Fibroblast of skin of abdomen (primary cell): ENCODE measurements around the gene HSPA8. TPM values are rescaled to one million over a fixed set of nuclear protein-coding genes. Genes with fewer than 3 reads are reported as not detected.
"Not testable (repeated sequence)": the region's sequence is repeated elsewhere in the genome, so short reads cannot be mapped to it uniquely, and the experiment has no call there.

Source experiments
- DNase-seq: peaks from one replicate; pipeline ENCODE4 v3.0.0-alpha.2; 2013
- polyA plus RNA-seq, 2 experiments: library from polyadenylated mRNA; unstranded; fragments of 120-200 nt; gene quantifications; one replicate each; pipeline ENCODE4 v1.2.1, GENCODE V29; 2013; ENCODE audit not compliant: insufficient read length in 2 of 2

The HSPA8 gene
- 1,005 TPM for polyA plus RNA-seq (2013, experiment 1 of 2; ENCODE audit: insufficient read length)
- polyA plus RNA-seq (2013, experiment 2 of 2; ENCODE audit: insufficient read length), result 953 TPM

DNA sequence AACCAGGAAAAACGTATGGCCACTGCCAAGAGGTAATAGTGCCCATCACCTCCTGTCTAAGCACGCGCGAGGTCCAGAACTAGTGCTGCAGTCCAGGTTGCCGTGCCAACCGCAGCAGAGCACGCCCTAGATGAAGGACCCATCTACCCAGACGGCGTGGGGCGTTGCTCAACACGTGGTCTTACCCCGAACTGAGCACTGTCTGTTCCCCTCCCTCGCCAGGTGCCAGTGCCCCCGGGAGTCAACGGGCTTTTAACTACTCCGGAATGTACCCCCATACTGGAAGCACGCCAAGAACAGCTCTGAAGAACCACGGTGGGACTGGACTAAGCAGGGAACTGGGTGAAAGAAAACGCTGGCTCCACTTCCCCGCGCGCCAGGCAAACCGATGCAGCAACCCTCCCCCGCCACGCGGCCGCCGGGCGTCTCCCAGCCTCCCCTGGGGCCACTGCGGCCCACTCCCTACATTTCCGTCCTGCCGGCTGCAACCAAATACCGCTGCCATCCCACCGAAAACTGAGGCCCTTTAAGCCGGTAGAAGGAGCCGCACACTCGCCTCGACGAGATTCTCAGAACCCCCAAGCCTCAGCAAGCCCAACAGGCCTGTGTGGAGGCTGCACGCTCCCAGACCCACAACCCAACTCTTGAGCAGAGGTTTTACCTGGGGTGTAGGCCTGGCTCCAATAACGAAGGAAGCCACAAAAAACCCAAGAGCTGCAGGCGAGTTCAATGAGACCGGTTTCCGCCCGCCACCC, at the start of gene HSPA8:
Gene HSPA8 (minus strand): TSS at position 734 of the 755 bp plus-strand sequence. CDS start 812 bp downstream, outside the sequence.
- DNase-seq, result peak; percentile 56

DNA sequence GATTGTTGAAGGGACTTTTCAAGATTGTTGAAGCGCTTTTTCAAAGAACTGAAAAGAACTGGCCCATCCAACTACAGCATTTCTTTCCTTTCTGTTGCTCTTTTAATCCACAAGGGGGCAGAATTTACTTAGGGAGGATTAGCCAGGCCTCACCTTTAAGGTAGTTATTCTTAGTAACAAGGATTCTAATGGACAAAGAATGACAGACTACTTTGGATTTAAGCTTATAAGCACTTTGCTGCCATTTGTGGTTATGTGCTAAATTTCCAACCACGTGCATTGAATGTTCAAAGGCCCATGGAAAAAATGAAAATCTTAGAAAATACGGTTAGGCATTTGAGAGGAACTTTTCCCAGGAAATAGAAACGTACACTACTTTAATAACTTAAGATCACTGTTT, 49.5 kb upstream of the HSPA8 start:
- peak; percentile 46 for DNase-seq

DNA sequence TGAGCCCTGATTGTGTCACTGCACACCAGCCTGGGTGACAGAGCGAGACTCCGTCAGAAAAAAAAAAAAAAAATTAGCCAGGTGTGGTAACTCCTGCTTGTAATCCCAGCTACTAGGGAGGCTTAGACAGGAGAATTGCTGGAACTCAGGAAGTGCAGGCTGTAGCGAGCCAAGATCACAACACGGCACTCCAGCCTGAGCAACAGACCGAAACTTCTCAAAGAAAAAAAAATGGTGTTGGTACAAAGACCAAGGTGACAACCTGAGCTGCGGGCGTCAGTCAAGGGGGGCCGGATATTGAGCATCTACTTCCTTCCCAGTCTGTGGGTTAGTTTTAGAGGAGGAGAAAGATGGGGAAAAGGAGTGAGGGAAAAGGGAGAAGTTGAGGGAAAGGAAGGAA, 48.5 kb upstream of the HSPA8 start:
- DNase-seq, result no peak

DNA sequence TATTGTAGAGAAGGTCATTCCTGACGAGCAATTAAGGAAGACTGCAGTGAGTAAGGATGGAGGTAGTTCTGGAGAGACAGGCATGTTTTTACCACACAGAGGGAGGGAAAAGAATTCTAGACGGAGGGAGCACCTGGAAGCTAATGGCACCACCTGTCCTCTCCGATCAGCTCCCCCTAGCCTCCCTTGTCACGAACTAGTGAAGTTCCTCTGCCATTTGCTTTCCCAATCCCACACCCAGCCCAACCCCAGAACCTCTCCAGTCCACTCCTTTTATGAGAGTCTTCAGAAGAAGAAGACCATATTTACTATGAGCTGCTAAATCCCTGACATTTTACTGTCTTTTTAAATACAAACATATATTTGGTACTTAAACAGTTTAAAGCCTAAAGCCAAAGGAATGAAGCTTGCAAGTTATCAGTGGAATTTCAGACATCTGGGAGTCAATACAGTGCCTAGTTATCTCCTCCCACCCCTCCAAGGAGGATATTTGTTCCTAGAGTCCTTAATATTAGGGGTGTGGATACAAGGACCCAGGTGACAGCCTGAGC, 46.1 kb upstream of the HSPA8 start:
- DNase-seq, result no peak

DNA sequence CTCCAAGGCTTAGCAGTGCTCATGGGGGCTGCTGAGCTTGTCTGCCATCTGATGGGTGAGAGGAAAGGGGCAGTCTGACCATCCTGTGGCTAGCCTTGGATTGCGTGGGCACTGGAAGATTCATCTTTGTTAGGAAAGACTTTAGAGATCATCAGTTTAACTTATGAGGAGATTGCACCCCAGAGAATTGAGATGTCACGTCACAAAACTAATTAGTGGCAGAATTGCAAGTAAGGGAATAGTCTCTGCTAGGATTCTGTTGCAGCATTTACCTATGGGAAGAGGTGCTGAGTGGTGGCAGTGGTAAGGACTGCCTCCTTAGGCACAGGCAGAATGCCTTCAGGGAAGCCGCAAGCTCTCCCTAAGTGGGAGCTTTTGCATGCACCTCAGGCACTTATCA, 42.8 kb upstream of the HSPA8 start:
- DNase-seq, result no peak

DNA sequence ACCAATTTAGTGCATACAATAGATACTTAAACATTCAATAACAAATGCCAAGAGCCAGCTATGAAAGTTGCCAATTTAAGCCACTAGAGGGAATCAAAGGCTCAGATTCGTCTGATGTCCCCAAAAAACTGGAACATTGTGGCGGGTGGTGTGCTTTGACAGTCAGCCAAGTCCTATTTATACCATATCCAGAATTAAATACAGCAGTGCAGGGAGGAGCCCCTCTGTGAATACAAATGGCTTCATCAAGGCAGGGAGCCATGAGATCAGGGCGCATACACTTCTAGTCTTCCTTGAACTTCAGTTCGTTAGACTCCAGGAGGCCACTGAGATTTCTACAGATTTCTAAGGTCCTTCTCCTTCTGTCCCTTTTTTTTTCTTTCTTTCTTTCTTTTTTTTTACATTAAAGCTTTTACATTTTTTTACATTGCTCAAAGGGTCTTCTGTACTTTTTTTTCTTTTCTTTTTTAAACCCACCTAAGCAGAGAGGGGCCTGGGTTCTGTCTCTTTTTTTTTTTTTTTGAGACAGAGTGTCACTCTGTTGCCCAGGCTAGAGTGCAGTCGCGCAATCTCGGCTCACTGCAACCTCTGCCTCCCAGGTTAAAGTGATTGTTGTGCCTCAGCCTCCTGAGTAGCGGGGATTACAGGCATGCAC, 41.5 kb upstream of the HSPA8 start:
- DNase-seq, result peak; percentile 77

DNA sequence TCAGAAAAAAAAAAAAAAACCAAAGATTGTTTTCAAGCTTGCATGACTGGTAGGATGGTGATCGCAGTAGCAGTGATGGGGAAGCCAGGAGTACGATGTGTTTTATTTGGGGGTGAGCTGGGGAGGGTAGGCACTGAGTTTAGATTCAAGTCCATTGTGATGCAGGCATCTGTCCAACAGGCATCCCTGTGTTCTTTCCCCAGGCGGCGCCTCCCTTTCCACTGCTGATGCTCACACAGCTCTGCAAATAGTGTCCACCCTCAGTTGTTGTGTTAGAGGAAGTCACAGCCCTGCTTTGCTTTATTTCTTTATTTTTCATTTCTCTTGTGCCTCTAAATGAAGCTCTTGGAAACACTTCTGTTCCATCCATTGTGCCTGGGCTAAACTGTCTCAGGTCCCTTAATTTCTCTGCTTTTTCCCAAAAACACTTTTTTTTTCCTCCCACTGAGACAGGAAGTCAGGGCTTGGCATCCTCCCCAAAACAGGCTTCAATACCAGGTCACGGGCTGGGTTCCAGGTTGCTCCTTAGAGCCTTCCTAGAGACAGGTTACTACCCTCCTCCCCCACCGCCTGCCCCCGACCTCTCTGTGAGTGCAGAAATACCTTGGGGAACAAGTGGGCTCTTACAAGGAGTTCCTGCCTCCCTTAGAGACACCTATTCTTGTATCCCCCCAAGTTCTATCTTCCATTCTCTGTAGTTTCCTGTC, 38.6 kb upstream of the HSPA8 start:
- DNase-seq, result no peak

DNA sequence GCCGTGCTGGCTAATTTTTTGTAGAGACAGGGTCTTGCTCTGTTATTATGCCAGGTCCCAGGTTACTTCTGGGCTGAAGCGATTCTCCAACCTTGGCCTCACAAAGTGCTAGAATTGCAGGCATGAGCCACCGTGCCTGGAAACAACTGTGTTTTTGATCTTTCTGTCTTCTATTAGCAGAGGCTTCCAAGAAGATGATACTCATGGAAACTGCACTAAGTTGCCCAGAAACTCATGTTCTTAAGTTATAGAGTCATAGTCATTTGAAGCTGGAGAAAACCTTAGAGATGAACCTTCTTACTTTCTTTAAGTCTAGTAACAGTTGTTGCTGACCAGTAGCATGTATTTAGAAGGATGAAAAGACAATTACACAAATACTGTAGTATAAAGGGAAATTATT, 37.1 kb upstream of the HSPA8 start:
- DNase-seq, result no peak

DNA sequence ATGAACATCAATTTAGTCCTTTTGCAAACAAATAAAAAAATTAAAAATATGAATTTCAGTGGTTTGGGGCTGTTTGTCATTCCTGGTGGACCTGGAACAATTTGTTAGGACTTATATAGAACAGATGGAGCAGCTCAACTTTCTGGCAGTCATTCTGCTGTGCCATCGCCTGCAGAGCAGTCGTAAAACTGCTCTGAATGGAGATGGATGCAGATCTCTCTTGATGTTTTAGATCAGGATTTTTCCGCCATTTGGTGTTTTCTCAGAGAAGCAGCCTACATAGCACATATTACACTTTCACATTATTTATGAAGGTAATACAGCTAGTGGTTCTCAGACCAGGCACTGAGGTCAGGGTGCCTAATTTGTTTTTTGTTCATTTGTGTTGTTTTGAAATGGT, 31.8 kb upstream of the HSPA8 start:
- no peak for DNase-seq

DNA sequence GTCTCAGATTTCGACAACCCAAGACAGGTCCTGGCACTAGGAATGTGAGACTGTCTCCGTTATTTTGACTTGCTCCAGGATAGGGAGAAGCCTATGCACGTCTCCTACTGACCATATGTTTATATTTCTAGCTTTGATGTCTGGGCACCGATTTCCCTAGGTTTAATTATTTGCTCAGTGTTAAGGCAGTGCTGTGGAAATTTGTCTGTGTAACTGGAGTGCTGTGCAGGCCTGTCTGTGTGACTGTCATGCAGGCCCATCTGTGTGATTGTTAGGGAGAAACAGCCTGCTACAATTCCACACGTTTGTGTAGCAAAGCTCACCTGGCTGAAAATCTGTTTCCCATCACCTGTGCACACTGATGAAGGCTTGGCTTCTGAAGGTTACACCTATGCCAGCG, 29.6 kb upstream of the HSPA8 start:
- DNase-seq, result no peak

DNA sequence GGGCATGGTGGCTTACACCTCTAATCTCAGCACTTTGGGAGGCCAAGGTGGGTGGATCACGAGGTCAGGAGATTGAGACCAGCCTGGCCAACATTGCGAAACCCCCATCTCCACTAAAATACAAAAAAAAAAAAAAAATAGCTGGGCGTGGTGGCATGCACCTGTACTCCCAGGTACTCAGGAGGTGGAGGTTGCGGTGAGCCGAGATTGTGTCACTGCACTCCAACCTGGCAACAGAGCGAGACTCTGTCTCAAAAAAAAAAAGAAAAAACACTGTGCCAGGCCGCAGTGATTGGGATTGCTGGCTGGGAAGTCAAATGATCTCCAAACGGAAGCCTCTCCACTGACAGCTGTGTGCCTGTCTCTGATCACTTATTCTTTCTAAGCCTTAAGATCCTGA, 28.2 kb upstream of the HSPA8 start:
- not testable (repeated sequence) for DNase-seq

DNA sequence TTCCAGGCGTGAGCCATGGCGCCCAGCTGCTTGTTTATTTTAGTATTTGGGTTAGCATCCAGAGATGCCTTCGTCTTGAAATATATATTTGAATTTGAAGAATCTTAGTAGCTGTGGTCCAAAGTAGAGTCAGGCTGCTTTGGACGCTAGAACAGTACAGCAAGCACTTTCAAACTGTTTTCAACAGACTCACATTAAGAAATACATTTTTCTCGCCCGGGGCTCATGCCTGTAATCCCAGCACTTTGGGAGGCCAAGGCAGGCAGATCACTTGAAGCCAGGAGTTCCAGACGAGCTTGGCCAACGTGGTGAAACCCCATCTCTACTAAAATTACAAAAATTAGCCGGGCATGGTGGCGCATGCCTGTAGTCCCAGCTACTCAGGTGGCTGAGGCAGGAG, 27.0 kb upstream of the HSPA8 start:
- DNase-seq, result not testable (repeated sequence)

DNA sequence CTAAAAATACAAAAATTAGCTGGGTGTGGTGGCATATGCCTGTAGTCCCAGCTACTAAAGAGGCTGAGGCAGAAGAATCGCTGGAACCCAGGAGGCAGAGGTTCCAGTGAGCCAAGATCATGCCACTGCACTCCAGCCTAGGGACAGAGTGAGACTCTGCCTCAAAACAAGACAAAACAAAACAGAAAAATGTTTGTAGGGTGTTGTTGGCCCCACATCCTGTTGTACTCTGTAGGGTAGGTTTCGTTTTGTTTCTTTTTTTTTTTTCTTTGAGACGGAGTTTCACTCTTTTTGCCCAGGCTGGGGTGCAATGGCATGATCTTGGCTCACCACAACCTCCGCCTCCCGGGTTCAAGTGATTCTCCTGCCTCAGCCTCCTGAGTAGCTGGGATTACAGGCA, 25.7 kb upstream of the HSPA8 start:
- not testable (repeated sequence) for DNase-seq

DNA sequence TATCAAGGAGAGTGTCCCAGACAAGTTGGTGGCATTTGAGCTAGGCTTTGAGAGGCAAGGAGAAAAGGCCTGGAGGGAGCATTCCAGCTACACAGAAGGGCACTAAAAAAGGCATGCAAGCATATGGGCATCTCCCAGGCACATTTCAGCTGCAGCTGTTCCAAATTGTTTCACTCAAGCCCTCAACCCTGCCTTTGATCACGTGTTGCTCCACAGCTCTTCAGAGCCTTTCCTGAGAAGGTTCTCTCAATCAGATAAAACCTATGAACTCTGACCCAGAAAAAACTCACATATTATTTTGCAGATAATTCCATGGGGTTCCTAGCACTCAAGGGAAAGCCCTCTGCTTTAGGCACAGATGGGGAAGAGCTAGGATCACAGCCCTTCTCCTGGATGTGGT, 24.4 kb upstream of the HSPA8 start:
- no peak for DNase-seq

DNA sequence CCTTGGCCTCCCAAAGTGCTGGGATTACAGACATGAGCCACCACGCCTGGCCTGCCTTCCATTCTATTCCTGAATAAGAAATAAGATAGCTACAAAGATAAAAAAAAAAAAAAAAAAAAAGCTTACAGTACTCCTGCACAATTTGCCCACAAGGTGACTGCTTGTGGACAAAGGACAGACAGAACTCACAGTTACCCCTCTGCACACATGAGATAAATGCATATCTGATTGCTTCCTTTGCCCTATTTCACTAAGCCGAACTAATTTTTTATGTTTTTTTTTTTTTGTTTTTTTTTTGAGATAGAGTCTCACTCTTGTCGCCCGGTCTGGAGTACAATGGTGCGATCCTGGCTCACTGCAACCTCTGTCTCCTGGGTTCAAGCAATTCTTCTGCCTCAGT, 23.6 kb upstream of the HSPA8 start:
- no peak for DNase-seq

DNA sequence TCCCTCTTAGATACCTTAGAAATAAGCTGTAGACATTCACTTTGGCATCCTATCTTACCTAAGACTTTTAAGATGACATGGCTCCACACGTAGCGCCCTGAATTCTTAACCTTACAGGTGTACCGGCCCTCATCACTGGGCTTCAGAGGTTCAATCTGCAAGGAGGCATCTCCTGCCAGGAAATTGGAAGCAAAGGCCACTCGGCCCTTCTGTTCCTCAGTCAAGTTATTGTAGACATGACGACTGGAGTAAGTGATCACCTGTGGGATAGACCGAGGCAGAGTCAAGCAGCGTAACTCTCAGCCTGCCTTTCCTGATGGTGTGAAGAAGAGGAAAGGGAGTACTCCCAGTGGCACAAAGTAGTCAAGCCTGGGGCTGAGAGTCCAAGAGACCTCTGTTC, 22.5 kb upstream of the HSPA8 start:
- DNase-seq, result no peak

DNA sequence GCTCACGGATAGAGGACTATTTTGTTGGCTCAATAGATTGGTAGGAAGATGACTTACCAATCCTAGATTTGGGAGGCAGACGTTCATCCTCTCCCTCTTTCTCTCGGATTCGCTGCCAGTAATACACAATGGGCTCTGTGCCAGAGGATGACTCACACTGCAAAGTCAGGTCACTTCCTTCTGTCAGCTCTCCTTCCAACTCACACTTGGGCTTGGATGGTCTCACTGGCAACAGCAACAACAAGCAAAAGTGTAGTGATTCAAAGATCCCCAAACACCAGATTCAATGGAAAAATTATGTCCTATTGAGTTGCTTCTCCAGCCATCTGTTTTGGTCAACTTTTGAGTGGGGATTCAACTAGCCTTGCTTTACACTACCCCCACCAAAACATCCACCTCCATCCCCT, 21.7 kb upstream of the HSPA8 start:
- DNase-seq, result peak; percentile 94

DNA sequence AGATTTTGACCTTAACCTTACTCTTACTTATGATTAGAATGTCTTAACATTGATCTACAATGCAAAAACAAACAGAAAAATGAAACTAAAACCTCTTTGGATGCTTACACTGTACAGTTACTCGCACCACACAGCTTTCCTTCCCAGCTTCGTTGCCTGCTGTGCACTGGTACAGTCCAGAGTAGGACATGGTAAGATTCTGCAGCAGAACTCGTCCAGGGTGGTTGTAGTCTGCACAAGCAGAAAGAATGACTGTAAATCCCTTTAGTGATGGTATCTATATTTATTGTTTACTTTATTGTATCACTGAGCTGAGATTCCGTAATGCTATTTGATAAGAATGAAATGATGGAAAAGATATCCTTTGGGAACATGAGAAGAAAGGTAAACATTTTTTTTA, 21.0 kb upstream of the HSPA8 start:
- DNase-seq, result no peak

DNA sequence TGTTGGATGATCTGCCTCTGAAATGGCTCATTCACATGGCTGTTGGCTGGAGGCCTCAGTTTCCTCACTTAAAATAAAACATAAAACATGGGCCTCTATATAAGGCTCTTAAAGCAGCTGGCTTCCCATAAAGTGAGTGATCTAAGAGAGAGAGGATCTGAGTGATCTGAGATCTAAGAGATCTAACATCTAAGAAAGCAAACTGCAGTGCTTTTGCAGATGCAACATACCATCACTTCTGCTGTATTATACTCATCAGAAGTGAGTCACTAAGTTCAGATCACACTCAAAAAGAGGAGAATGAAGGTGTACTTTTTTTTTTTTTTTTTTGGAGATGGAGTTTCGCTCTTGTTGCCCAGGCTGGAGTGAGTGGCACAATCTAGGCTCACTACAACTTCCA, 18.1 kb upstream of the HSPA8 start:
- no peak for DNase-seq

DNA sequence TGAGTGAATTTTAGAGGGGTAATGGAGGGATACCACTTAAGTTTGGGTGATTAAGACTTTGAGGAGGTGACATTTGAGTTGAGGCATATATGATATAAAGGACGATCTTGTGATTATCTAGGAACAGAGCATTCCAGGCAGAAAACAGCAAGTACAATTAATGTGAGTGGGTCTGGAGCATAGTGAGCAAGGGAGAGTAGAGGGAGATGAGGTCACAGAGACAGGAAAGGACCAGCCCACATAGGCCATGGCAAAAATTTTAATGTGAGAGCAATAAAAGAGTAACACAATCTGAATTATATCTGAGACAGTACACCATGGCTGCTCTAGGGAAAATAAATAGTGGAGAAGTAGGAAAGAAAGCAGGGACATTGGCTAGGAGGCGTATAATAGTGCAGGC, 14.5 kb upstream of the HSPA8 start:
- DNase-seq, result no peak

DNA sequence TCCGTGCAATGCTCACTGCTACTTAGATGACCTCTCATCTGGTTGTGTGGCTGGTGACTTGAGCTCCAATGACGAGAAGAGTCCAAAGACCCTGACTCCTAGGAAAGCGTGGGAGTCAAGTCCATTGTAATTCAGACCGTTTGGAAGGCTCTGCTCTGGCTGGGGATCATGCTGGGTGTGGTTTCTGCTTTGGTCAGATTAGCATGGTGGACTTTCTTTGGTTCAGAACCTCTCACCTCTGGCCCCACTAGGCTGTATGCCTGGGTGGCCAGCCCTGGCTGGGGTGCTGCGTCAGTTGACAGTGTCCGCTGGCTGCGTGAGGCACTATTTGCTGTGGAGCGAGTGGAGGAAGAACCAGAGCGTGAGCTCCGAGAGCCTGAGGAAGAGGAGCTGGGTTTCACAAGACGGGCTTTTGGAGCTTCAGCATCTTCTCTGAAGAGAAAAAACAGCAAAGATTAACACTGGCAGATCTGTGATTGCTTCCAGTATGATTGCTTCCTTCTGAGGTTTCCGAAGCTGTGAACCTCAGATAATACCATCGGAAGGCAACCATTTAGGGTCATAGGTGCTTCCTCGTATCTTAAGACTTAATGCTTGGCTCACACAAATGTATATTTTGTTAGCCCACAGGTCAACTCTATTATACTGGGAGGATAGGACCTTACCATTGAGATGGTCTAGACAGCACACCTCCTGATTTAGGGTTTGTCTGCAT, 11.6 kb upstream of the HSPA8 start:
- no peak for DNase-seq

DNA sequence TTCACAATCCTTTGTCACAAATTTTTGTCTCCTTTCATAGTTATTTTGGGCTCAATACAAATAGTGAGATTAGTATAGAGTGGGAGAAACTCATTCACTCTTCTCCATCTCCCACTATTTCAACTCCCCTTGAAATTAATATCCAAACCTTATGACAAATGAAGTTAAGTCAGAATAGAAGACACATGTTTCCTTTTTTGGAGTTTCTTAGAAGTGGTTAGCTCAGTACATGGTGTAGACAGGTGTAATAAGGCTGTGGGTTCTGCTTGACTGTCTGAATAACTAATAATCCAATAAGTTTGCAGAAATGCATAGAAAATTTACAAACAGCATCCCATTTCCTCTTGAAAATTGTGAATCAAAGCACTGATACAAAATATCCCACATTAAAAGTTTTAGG, 10.8 kb upstream of the HSPA8 start:
- DNase-seq, result no peak

DNA sequence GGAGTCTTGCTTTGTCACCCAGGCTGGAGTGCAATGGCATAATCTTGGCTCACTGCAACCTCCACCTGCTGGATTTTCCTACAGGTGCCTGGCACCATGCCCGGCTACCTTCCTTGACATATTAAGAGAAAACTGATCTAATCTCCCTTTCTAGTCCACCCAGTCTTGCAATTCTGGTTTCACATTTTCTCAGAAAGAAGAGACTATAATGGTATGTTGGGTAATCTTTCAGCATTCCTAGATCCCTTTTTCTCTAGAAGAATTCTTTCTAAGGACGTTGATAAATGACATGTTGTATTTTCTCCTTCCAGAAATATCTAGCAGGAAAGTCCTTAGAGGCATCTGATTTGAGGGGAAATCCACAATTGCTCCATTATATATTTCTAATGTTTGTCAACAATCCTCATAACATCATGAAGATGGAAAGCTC, 10.4 kb upstream of the HSPA8 start:
- DNase-seq, result no peak
